MCF 10A (cell line): Measurements from ENCODE around the gene BEND5. TPM values are rescaled to one million over a fixed set of nuclear protein-coding genes. Genes with fewer than 3 reads are reported as not detected.

Experiments
- BruUV-seq: library from RNA; stranded (reverse); fragments of 400-500 nt; replicated peaks from 2 replicates; lab custom pipeline; 2021; lab: Mats Ljungman, UMichigan
- CTCF ChIA-PET: fragments of 300-600 bp; sonication (Branson Sonifier 250); formaldehyde crosslinking; extraction: SDS; loops from one replicate; lab custom pipeline; 2021; ENCODE audit warnings: antibody characterized with exemption, inconsistent platforms; lab: Yijun Ruan, JAX
- POLR2A ChIA-PET: fragments of 300-600, 350-650 bp; sonication (Branson Sonifier 250); formaldehyde crosslinking; extraction: SDS; loops from one replicate; lab custom pipeline; 2020; ENCODE audit warnings: antibody characterized with exemption, inconsistent platforms; lab: Yijun Ruan, JAX
- DNase-seq: peaks from one replicate; pipeline ENCODE4 v3.0.0-alpha.2; 2018; ENCODE audit not compliant: unreplicated experiment
- H3K27ac Mint-ChIP-seq: one replicate; pipeline ENCODE4 v1.8.0; 2022; ENCODE audit warnings: mild to moderate bottlenecking, low read depth, mixed read lengths; ENCODE audit not compliant: unreplicated experiment
- H3K27me3 Mint-ChIP-seq: one replicate; pipeline ENCODE4 v1.8.0; 2022; ENCODE audit warnings: mixed read lengths; ENCODE audit not compliant: insufficient read depth, unreplicated experiment
- H3K36me3 Mint-ChIP-seq: one replicate; pipeline ENCODE4 v1.8.0; 2022; ENCODE audit warnings: mild to moderate bottlenecking, moderate library complexity, mixed read lengths; ENCODE audit not compliant: insufficient read depth, unreplicated experiment
- H3K4me1 Mint-ChIP-seq: one replicate; pipeline ENCODE4 v1.8.0; 2022; ENCODE audit warnings: mixed read lengths; ENCODE audit not compliant: insufficient read depth, unreplicated experiment
- H3K4me3 Mint-ChIP-seq: one replicate; pipeline ENCODE4 v1.8.0; 2022; ENCODE audit warnings: mild to moderate bottlenecking, moderate library complexity, mixed read lengths; ENCODE audit not compliant: unreplicated experiment
- H3K9me3 Mint-ChIP-seq: one replicate; pipeline ENCODE4 v1.8.0; 2022; ENCODE audit warnings: mixed read lengths; ENCODE audit not compliant: unreplicated experiment
- CTCF ChIP-seq: fragments of 200-600 bp; IDR thresholded peaks from one replicate; pipeline ENCODE4 v1.8.0; 2022; ENCODE audit warnings: antibody characterized with exemption, mild to moderate bottlenecking; ENCODE audit not compliant: unreplicated experiment
- intact Hi-C: fragments of 100-400 bp; cut with micrococcal nuclease; formaldehyde crosslinking; loops from 2 replicates; pipeline ENCODE4 v1.14.1; 2022
- total RNA-seq: library from RNA; stranded (reverse); gene quantifications from 2 replicates; pipeline ENCODE4 v1.2.3, GENCODE V29; 2022

The BEND5 gene
- total RNA-seq, 1 experiment from 2014 or later: not detected

- Mint-ChIP-seq H3K4me3 (no peak overlapping the region), H3K27ac (no peak overlapping the region), H3K36me3 (no peaks in the 10 kb centered on the region), H3K4me1 (no peaks in the 10 kb centered on the region), H3K27me3 (no peaks in the 10 kb centered on the region), H3K9me3 (no peaks in the 10 kb centered on the region)
- peak; percentile 72 for DNase-seq
- TF ChIP-seq CTCF: peak; percentile 62
- BruUV-seq: no TSS peak
- CTCF ChIA-PET: interaction anchor here (0.6 to 3.4 kb wide), 60 partner anchors 9 to 1680 kb away, joined by 3 to 65 read pairs (median 4); no protein-coding TSS in a partner anchor
- POLR2A ChIA-PET: interaction anchor here (1.0 kb wide), 1 partner anchor 142 kb away, joined by 4 read pairs; no protein-coding TSS in a partner anchor
- intact Hi-C loops: loop anchor here (1.0 to 5.0 kb wide), 4 partner anchors 140 to 1530 kb away; no protein-coding TSS in a partner anchor
These were observed 40.9 kb upstream of the BEND5 start for GRCh38 chr1:48817505-48818114.

- POLR2A ChIA-PET: interaction anchor here (0.6 kb wide), 1 partner anchor 59 kb away, joined by 3 read pairs; no protein-coding TSS in a partner anchor
- H3K27me3 Mint-ChIP-seq: no peaks in the 10 kb centered on the region
- H3K4me3 Mint-ChIP-seq: no peak overlapping the region
- intact Hi-C loops: no loop called here
- DNase-seq: no peak
- CTCF ChIA-PET: interaction anchor here (1.3 to 2.4 kb wide), 2 partner anchors 115 to 133 kb away, joined by 5 to 11 read pairs; no protein-coding TSS in a partner anchor
- BruUV-seq: no TSS peak
- peaks cover 6% of the 10 kb centered on the region for H3K4me1 Mint-ChIP-seq
- no peaks in the 10 kb centered on the region for H3K36me3 Mint-ChIP-seq
- H3K27ac Mint-ChIP-seq: no peak overlapping the region
- no peaks in the 10 kb centered on the region for H3K9me3 Mint-ChIP-seq
- TF ChIP-seq CTCF: no peak
These were observed 34.0 kb upstream of the BEND5 start for GRCh38 chr1:48810740-48811139.

GRCh38 chr1:48808496-48808895 is 31.8 kb upstream of the BEND5 start:
- no peak overlapping the region for H3K4me3 Mint-ChIP-seq
- no peak for TF ChIP-seq CTCF

GRCh38 chr1:48807554-48808260 is 31.0 kb upstream of the BEND5 start:
- no peak for TF ChIP-seq CTCF
- H3K9me3 Mint-ChIP-seq: no peaks in the 10 kb centered on the region
- H3K27me3 Mint-ChIP-seq: no peaks in the 10 kb centered on the region
- POLR2A ChIA-PET: no interaction called here
- DNase-seq: peak; percentile 72
- H3K4me1 Mint-ChIP-seq: peaks cover 6% of the 10 kb centered on the region
- H3K27ac Mint-ChIP-seq: peak overlapping the region; percentile 29
- no peaks in the 10 kb centered on the region for H3K36me3 Mint-ChIP-seq
- intact Hi-C loops: no loop called here
- CTCF ChIA-PET: interaction anchor here (0.6 to 2.4 kb wide), 3 partner anchors 110 to 855 kb away, joined by 3 to 6 read pairs (median 3); no protein-coding TSS in a partner anchor
- no TSS peak for BruUV-seq
- H3K4me3 Mint-ChIP-seq: no peak overlapping the region

More at GRCh38 chr1:48808496-48808895, 31.8 kb upstream of the BEND5 start:
- no TSS peak for BruUV-seq
- H3K27ac Mint-ChIP-seq: no peak overlapping the region
- no peak for DNase-seq
- intact Hi-C loops: no loop called here
- H3K36me3 Mint-ChIP-seq: no peaks in the 10 kb centered on the region
- ChIA-PET POLR2A (no interaction called here), CTCF (interaction anchor here (1.1 to 2.4 kb wide), 3 partner anchors 9 to 131 kb away, joined by 4 to 11 read pairs (median 11); no protein-coding TSS in a partner anchor)
- H3K27me3 Mint-ChIP-seq: no peaks in the 10 kb centered on the region
- H3K4me1 Mint-ChIP-seq: peaks cover 6% of the 10 kb centered on the region
- no peaks in the 10 kb centered on the region for H3K9me3 Mint-ChIP-seq
